Measurements from ENCODE around the gene GGCX. TPM values are rescaled to one million over a fixed set of nuclear protein-coding genes. Genes with fewer than 3 reads are reported as not detected.

Gene GGCX
- total and polyA plus RNA-seq, 2 of the 13 experiments (the other 11 are each of a cell fraction or from before 2014, with no cell fraction given) = 72.5 to 103 TPM

GRCh38 chr2:85596486-85597143 lies 35.3 kb upstream of the GGCX start:
- peak overlapping the region; percentile 80 for H3K27ac ChIP-seq (ENCODE audit: extremely low read length, insufficient read depth, low read length)
- no peak for FAIRE-seq
- intact Hi-C loops (cut with micrococcal nuclease; ENCODE audit: unreplicated experiment) (loop anchor here (5.0 kb wide), 1 partner anchor 174 kb away; no protein-coding TSS in a partner anchor), in situ Hi-C loops (cut with HindIII; ENCODE audit: extremely low pct_ligation_motif_present, low pct_unique_long_range_greater_than_20kb) (no loop called here)
- peak overlapping the region; percentile 88 to 97 (median 90) for H3K4me3 ChIP-seq (replicated peaks in 1 of 3; ENCODE audit: insufficient read depth in 1 of 3, low read depth in 2 of 3, low read length in 3 of 3)
- peaks cover 7 to 38% of the 10 kb centered on the region in 2 experiments for H3K36me3 ChIP-seq (replicated peaks in 1 of 2; ENCODE audit: control insufficient read depth in 1 of 2, insufficient read depth in 2 of 2, low read length in 2 of 2)
- ChIA-PET CTCF (ENCODE audit: low intra/inter-chr PET ratio, low total read pairs) (no interaction called here), POLR2A (interaction anchor here (0.9 to 25.9 kb wide), 11 partner anchors 4 to 272 kb away, joined by 3 to 795 read pairs (median 41); partner anchors contain the start of genes C2orf68, ELMOD3, GGCX and MAT2A)
- H3K4me2 ChIP-seq (ENCODE audit: low read depth, low read length) = peak overlapping the region; percentile 94
- peaks cover 86% of the 10 kb centered on the region for H3K4me1 ChIP-seq (ENCODE audit: insufficient read depth, low read length)
- no peak for ATAC-seq
- BruUV-seq (replicated peaks) = no TSS peak
- no peaks in the 10 kb centered on the region; a peak in 1 of 5 replicates for H3K27me3 ChIP-seq (ENCODE audit: control insufficient read depth in 1 of 2, insufficient read depth in 2 of 2, low read length in 2 of 2)
- 58% methylated on average over 3 of the region's 3 CpGs for WGBS (ENCODE audit: low lambda C conversion rate)
- no peak for DNase-seq (ENCODE audit: low spot score)
- 0 out of 2 replicates have a peak, but pooled peaks cover 3% of the 10 kb centered on the region for H4K20me1 ChIP-seq (ENCODE audit: insufficient read depth, low read length)
- H3K79me2 ChIP-seq (ENCODE audit: insufficient read depth, low read length) = peaks cover 35% of the 10 kb centered on the region
- H3K9ac ChIP-seq (ENCODE audit: insufficient read depth, low read depth, low read length) = peak overlapping the region; percentile 85
- H2AFZ ChIP-seq (ENCODE audit: low read length) = no peak overlapping the region
- H3K9me3 ChIP-seq (ENCODE audit: low read length) = no peaks in the 10 kb centered on the region
- no peak for TF ChIP-seq USF2 (IDR thresholded peaks at IDR 0.05; ENCODE audit: low read depth, low read length)
- no peak for TF ChIP-seq USF2 (CRISPR knock-in tag; IDR thresholded peaks at IDR 0.05; ENCODE audit: borderline replicate concordance)
- 0 out of 2 replicates have a peak, but pooled peaks have one; percentile 25 for TF ChIP-seq ZFP90 (CRISPR knock-in tag; IDR thresholded peaks at IDR 0.05; ENCODE audit: borderline replicate concordance)
- no peak for TF ChIP-seq RAD21 (CRISPR knock-in tag; IDR thresholded peaks at IDR 0.05)
- TF ChIP-seq RFX1 (IDR thresholded peaks at IDR 0.05) = no peak
- TF ChIP-seq RBM22 (optimal IDR thresholded peaks at IDR 0.05; ENCODE audit: low read length) = peak; percentile 92
- TF ChIP-seq, protein P1, sequence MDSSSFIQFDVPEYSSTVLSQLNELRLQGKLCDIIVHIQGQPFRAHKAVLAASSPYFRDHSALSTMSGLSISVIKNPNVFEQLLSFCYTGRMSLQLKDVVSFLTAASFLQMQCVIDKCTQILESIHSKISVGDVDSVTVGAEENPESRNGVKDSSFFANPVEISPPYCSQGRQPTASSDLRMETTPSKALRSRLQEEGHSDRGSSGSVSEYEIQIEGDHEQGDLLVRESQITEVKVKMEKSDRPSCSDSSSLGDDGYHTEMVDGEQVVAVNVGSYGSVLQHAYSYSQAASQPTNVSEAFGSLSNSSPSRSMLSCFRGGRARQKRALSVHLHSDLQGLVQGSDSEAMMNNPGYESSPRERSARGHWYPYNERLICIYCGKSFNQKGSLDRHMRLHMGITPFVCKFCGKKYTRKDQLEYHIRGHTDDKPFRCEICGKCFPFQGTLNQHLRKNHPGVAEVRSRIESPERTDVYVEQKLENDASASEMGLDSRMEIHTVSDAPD (CRISPR knock-in tag; IDR thresholded peaks at IDR 0.05) = no peak
- TF ChIP-seq THYN1 (CRISPR knock-in tag; IDR thresholded peaks at IDR 0.05; ENCODE audit: borderline replicate concordance, low read depth) = no peak
- no peak for TF ChIP-seq AKAP8 (CRISPR knock-in tag; IDR thresholded peaks at IDR 0.05)
- 0 out of 2 replicates have a peak, but pooled peaks have one; percentile 24 for TF ChIP-seq SRY (CRISPR knock-in tag; IDR thresholded peaks at IDR 0.05)
- TF ChIP-seq TRIM24 (CRISPR knock-in tag; IDR thresholded peaks at IDR 0.05) = no peak
- TF ChIP-seq SMAD3 (CRISPR knock-in tag; IDR thresholded peaks at IDR 0.05) = no peak
- no peak for TF ChIP-seq ASH2L (IDR thresholded peaks at IDR 0.05; ENCODE audit: insufficient read length, low read depth, low read length)
- TF ChIP-seq, protein P2, sequence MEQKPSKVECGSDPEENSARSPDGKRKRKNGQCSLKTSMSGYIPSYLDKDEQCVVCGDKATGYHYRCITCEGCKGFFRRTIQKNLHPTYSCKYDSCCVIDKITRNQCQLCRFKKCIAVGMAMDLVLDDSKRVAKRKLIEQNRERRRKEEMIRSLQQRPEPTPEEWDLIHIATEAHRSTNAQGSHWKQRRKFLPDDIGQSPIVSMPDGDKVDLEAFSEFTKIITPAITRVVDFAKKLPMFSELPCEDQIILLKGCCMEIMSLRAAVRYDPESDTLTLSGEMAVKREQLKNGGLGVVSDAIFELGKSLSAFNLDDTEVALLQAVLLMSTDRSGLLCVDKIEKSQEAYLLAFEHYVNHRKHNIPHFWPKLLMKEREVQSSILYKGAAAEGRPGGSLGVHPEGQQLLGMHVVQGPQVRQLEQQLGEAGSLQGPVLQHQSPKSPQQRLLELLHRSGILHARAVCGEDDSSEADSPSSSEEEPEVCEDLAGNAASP (CRISPR knock-in tag; IDR thresholded peaks at IDR 0.05; ENCODE audit: borderline replicate concordance) = no peak
- no peak for TF ChIP-seq ZFP91 (CRISPR knock-in tag; IDR thresholded peaks at IDR 0.05; ENCODE audit: borderline replicate concordance)
- peak; percentile 82; the same call in 1 of the 2 replicates for TF ChIP-seq SSRP1 (CRISPR knock-in tag; IDR thresholded peaks at IDR 0.05)
- TF ChIP-seq POLR2G (IDR thresholded peaks at IDR 0.05; ENCODE audit: low read depth, low read length) = peak; percentile 39; the same call in 1 of the 2 replicates

All from HepG2 (cell line).